Hepatocyte (in vitro differentiated cells): ENCODE data around the gene SPINK7.

Source experiments
- CTCF ChIP-seq: fragments of 200-600 bp; sonication (generic); IDR thresholded peaks from 2 replicates; pipeline ENCODE4 v1.5.1; 2016; ENCODE audit warnings: antibody characterized with exemption, mild to moderate bottlenecking; ENCODE audit not compliant: poor library complexity
- EZH2 ChIP-seq: fragments of 200-600 bp; sonication (generic); IDR thresholded peaks from 2 replicates; pipeline ENCODE4 v1.6.1; 2016; ENCODE audit warnings: antibody characterized with exemption, mild to moderate bottlenecking, borderline replicate concordance

DNA sequence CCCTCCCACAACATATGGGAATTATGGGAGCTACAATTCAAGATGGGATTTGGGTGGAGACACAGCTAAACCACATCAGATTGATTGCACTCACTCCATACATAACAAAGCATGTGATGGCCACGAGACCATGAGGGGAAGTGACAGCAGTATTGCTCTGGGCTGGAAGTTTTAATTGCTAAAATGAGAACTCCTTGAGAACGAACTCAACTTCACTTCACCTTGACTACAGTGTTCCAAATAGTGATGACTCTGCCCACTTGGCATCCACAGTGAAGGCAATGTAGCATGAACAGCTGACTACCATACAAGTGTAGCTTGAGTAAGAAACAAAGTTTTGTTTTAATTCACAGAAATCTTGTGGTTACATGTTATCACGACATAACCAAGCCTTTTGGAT lies 739 bp upstream of the SPINK7 start:
- TF ChIP-seq CTCF (no peak), EZH2 (no peak)
